HCT116 (cell line): ENCODE measurements around the gene CYP4F3. TPM values are rescaled to one million over a fixed set of nuclear protein-coding genes. Genes with fewer than 3 reads are reported as not detected.

ENCODE experiments used
- ATAC-seq: fragments of 200-7000 bp; cut with Tn5 transposase; 2 replicates; pipeline ENCODE4 v1.9.1; 2020; ENCODE audit warnings: mild to moderate bottlenecking, moderate library complexity
- BruUV-seq: library from RNA; stranded (reverse); fragments of 400-500 nt; replicated peaks from 2 replicates; lab custom pipeline; 2021; lab: Mats Ljungman, UMichigan
- CTCF ChIA-PET: fragments of 300-600 bp; sonication (Branson Sonifier 250); formaldehyde crosslinking; loops from one replicate; lab custom pipeline; 2021; ENCODE audit warnings: antibody characterized with exemption; lab: Charles Lee
- POLR2A ChIA-PET: fragments of 300-600, 350-600 bp; sonication (Branson Sonifier 250); formaldehyde crosslinking; loops from one replicate; lab custom pipeline; 2021; ENCODE audit warnings: antibody characterized with exemption; lab: Charles Lee
- RAD21 ChIA-PET, 2 experiments: fragments of 300-600 bp; sonication (Branson Sonifier 250); formaldehyde crosslinking; loops; one replicate each; lab custom pipeline; 2023; ENCODE audit warnings: low total read pairs in 2 of 2; ENCODE audit not compliant: uncharacterized antibody in 2 of 2, unreplicated experiment in 2 of 2, low non-redundant PET in 1 of 2; lab: Charles Lee
- DNase-seq: peaks from one replicate; pipeline ENCODE4 v3.0.0-alpha.2; 2010; ENCODE audit warnings: low read depth, low spot score
- H2AFZ ChIP-seq: fragments of 200-600 bp; shearing (Covaris generic), sonication (generic); 2 replicates; pipeline ENCODE4 v1.6.1; 2017; ENCODE audit warnings: low read depth, mixed run types, mixed read lengths, antibody characterized with exemption, low read length; ENCODE audit not compliant: poor library complexity, severe bottlenecking
- H3K27ac ChIP-seq: 2 replicates; pipeline ENCODE4 v1.5.1; 2012; ENCODE audit warnings: low read depth, low read length
- H3K27me3 ChIP-seq: fragments of 200-600 bp; sonication (generic); 2 replicates; pipeline ENCODE4 v1.6.1; 2016; ENCODE audit warnings: mixed run types, low read length, mixed read lengths; ENCODE audit not compliant: insufficient read depth
- H3K36me3 ChIP-seq, 2 experiments: fragments of 200-500 bp in 1 of 2; fragments of 200-600 bp in 1 of 2; sonication (Bioruptor generic) in 1 of 2; sonication (generic) in 1 of 2; 2 replicates each; pipeline versions ENCODE4 v1.5.1 to v1.6.1; 2014 to 2016; ENCODE audit warnings: low read length in 2 of 2, inconsistent platforms in 1 of 2, mixed read lengths in 1 of 2, mixed run types in 1 of 2; ENCODE audit not compliant: insufficient read depth in 2 of 2, control insufficient read depth in 1 of 2
- H3K4me1 ChIP-seq, 2 experiments: fragments of 200-600 bp in 1 of 2; sonication (generic) in 1 of 2; 2 replicates each; pipeline versions ENCODE4 v1.5.1 to v1.6.1; 2012 to 2017; ENCODE audit warnings: low read length in 2 of 2, inconsistent platforms in 1 of 2, mild to moderate bottlenecking in 1 of 2, mixed read lengths in 1 of 2, mixed run types in 1 of 2, moderate library complexity in 1 of 2; ENCODE audit not compliant: insufficient read depth in 2 of 2, control insufficient read depth in 1 of 2
- H3K4me2 ChIP-seq: fragments of 200-600 bp; sonication (generic); 2 replicates; pipeline ENCODE4 v1.6.1; 2017; ENCODE audit warnings: mixed run types, low read length, mixed read lengths
- H3K4me3 ChIP-seq, 2 experiments: fragments of 200-600 bp in 1 of 2; sonication (generic) in 1 of 2; replicated peaks in 1 of 2; 2 replicates each; pipeline ENCODE4 v1.5.1; 2011 to 2016; ENCODE audit warnings: low read length in 2 of 2, control low read depth in 1 of 2, low read depth in 1 of 2, mild to moderate bottlenecking in 1 of 2, mixed read lengths in 1 of 2, mixed run types in 1 of 2
- H3K79me2 ChIP-seq: fragments of 200-600 bp; sonication (generic); 2 replicates; pipeline ENCODE4 v1.6.1; 2017; ENCODE audit warnings: mild to moderate bottlenecking, mixed run types, low read length, moderate library complexity, mixed read lengths; ENCODE audit not compliant: insufficient read depth
- H3K9ac ChIP-seq: fragments of 200-600 bp; sonication (generic); 2 replicates; pipeline ENCODE4 v1.6.1; 2016; ENCODE audit warnings: low read length, mixed read lengths
- H3K9me2 ChIP-seq: fragments of 200-600 bp; sonication (generic), shearing (Covaris generic); 2 replicates; pipeline ENCODE4 v1.6.1; 2017; ENCODE audit warnings: mixed run types, mild to moderate bottlenecking, moderate library complexity; ENCODE audit not compliant: insufficient read depth
- H3K9me3 ChIP-seq, 2 experiments: fragments of 200-500 bp in 1 of 2; fragments of 200-600 bp in 1 of 2; sonication (Bioruptor generic) in 1 of 2; sonication (generic) in 1 of 2; 2 replicates each; pipeline ENCODE4 v1.6.1; 2014 to 2017; ENCODE audit warnings: low read length in 2 of 2, mixed read lengths in 2 of 2, inconsistent platforms in 1 of 2, low read depth in 1 of 2, mild to moderate bottlenecking in 1 of 2, mixed run types in 1 of 2, moderate library complexity in 1 of 2; ENCODE audit not compliant: control insufficient read depth in 1 of 2, insufficient read depth in 1 of 2
- H4K20me1 ChIP-seq: fragments of 200-600 bp; sonication (generic), shearing (Covaris generic); 2 replicates; pipeline ENCODE4 v1.6.1; 2017; ENCODE audit warnings: mixed run types, mild to moderate bottlenecking, moderate library complexity; ENCODE audit not compliant: insufficient read depth
- EZH2 ChIP-seq: fragments of 200-600 bp; sonication (generic); IDR thresholded peaks from 2 replicates; pipeline ENCODE4 v1.6.1; 2017; ENCODE audit warnings: antibody characterized with exemption, mixed run types
- RAD21 ChIP-seq: IDR thresholded peaks from 2 replicates; pipeline ENCODE4 v1.6.1; 2012; ENCODE audit warnings: low read depth, mild to moderate bottlenecking
- REST ChIP-seq: IDR thresholded peaks from 2 replicates; pipeline ENCODE4 v1.6.1; 2012; ENCODE audit warnings: low read depth
- SIN3A ChIP-seq: IDR thresholded peaks from 2 replicates; pipeline ENCODE4 v1.6.1; 2012; ENCODE audit warnings: low read depth
- TCF7L2 ChIP-seq: IDR thresholded peaks from 2 replicates; pipeline ENCODE4 v1.7.0; 2011; ENCODE audit warnings: borderline replicate concordance, inconsistent platforms; ENCODE audit not compliant: insufficient read depth, insufficient read length; ENCODE audit errors: extremely low read depth
- intact Hi-C: fragments of 100-400 bp; cut with micrococcal nuclease; formaldehyde crosslinking; loops from 2 replicates; pipeline ENCODE4 v1.10.0; 2022
- total RNA-seq: library from RNA; stranded (reverse); gene quantifications from one replicate; pipeline ENCODE4 v1.2.1, GENCODE V29; 2021; ENCODE audit not compliant: unreplicated experiment

The CYP4F3 gene
- total RNA-seq, 1 experiment from 2014 or later = 3.6 TPM

GRCh38 chr19:15652559-15653278 is 12.0 kb downstream of the CYP4F3 start:
- Histone ChIP-seq H4K20me1 (no peaks in the 10 kb centered on the region), H3K36me3 (no peaks in the 10 kb centered on the region), H3K27me3 (peaks cover 9% of the 10 kb centered on the region), H2AFZ (no peak overlapping the region), H3K4me1 (no peaks in the 10 kb centered on the region), H3K27ac (no peak overlapping the region), H3K4me3 (no peak overlapping the region), H3K9me3 (no peaks in the 10 kb centered on the region), H3K9ac (no peak overlapping the region), H3K79me2 (no peaks in the 10 kb centered on the region), H3K9me2 (no peaks in the 10 kb centered on the region)
- DNase-seq (no peak), ATAC-seq (no peak)
- intact Hi-C loops = no loop called here
- RAD21 ChIA-PET = no interaction called here
- CTCF ChIA-PET = no interaction called here
- TF ChIP-seq SIN3A (no peak), REST (peak; percentile 48), TCF7L2 (no peak), EZH2 (no peak), RAD21 (no peak)
- TF ChIP-seq, all 23 proteins: peak for 1
- H3K4me2 ChIP-seq = no peak overlapping the region
- POLR2A ChIA-PET = no interaction called here
- no TSS peak for BruUV-seq
